GM18502 (cell line): Measurements from ENCODE around the gene RNU6-1.

ENCODE experiments used
- ATAC-seq: cut with Tn5 transposase; IDR thresholded peaks from one replicate; pipeline ENCODE4 v1.9.1; 2021; ENCODE audit warnings: mild to moderate bottlenecking; ENCODE audit not compliant: unreplicated experiment, poor library complexity

RNU6-1 gene

GRCh38 chr15:67834581-67835296 is 5.1 kb downstream of the RNU6-1 start:
- no peak for ATAC-seq

GRCh38 chr15:67833710-67834511 is 5.9 kb downstream of the RNU6-1 start:
- ATAC-seq, result no peak

GRCh38 chr15:67832897-67833709 is 6.7 kb downstream of the RNU6-1 start:
- no peak for ATAC-seq

GRCh38 chr15:67832031-67832551 is 7.8 kb downstream of the RNU6-1 start:
- no peak for ATAC-seq

GRCh38 chr15:67831363-67831762 is 8.5 kb downstream of the RNU6-1 start:
- ATAC-seq, result no peak

- ATAC-seq, result no peak
These were observed 10.0 kb downstream of the RNU6-1 start for GRCh38 chr15:67829647-67830504.

- no peak for ATAC-seq
These were observed 10.7 kb downstream of the RNU6-1 start for GRCh38 chr15:67828969-67829646.

GRCh38 chr15:67828278-67828968 is 11.4 kb downstream of the RNU6-1 start:
- no peak for ATAC-seq

- ATAC-seq, result no peak
These were observed 12.1 kb downstream of the RNU6-1 start for GRCh38 chr15:67827562-67828277.

- no peak for ATAC-seq
These were observed 12.9 kb downstream of the RNU6-1 start for GRCh38 chr15:67826717-67827561.

- ATAC-seq, result no peak
These were observed 13.7 kb downstream of the RNU6-1 start for GRCh38 chr15:67825881-67826716.

- no peak for ATAC-seq
These were observed 14.6 kb downstream of the RNU6-1 start, which contains the start of gene SKOR1 for GRCh38 chr15:67824976-67825880. Gene SKOR1, plus strand, starts transcription at chr15:67825509. Its CDS starts 94 bp downstream, at chr15:67825603.

- no peak for ATAC-seq
These were observed 15.5 kb downstream of the RNU6-1 start for GRCh38 chr15:67824197-67824968.
